Adrenal gland (tissue), 12 donors: ENCODE data around the gene KAT8. TPM values are rescaled to one million over a fixed set of nuclear protein-coding genes. Genes with fewer than 3 reads are reported as not detected.
A peak's percentile ranks its signal among the peaks of the same experiment; 100 is the strongest.

Source experiments
- DNase-seq, 7 donors: peaks; one replicate each; pipeline ENCODE4 v3.0.0-alpha.2; 2019 to 2020
- H3K27ac ChIP-seq, 5 donors: fragments of 200-600 bp; sonication (generic) in 4 of 5; 1 replicate in 3 of 5; 2 replicates in 2 of 5; pipeline versions ENCODE4 v1.5.1 to v1.8.0; 2016 to 2020; ENCODE audit warnings: mild to moderate bottlenecking in 1 of 5
- H3K27me3 ChIP-seq: fragments of 200-600 bp; 2 replicates; pipeline ENCODE4 v1.8.0; 2021
- H3K36me3 ChIP-seq, 2 donors: fragments of 200-600 bp; replicated peaks in 1 of 2; 1 replicate in 1 of 2; 2 replicates in 1 of 2; pipeline versions ENCODE4 v1.5.1 to v1.8.0; 2018 to 2022
- H3K4me1 ChIP-seq, 2 donors: fragments of 200-600 bp; replicated peaks in 1 of 2; 1 replicate in 1 of 2; 2 replicates in 1 of 2; pipeline versions ENCODE4 v1.5.1 to v1.8.0; 2018 to 2021
- H3K4me3 ChIP-seq, 4 donors: fragments of 200-600 bp; sonication (generic) in 3 of 4; one replicate each; pipeline ENCODE4 v1.5.1; 2016 to 2018
- H3K9me3 ChIP-seq, 3 donors: fragments of 200-600 bp; sonication (generic) in 1 of 3; replicated peaks in 1 of 3; 1 replicate in 2 of 3; 2 replicates in 1 of 3; pipeline versions ENCODE4 v1.5.1 to v1.8.0; 2016 to 2021
- POLR2A ChIP-seq, 2 donors: fragments of 450-650 bp; IDR thresholded peaks; one replicate each; pipeline ENCODE4 v1.6.1; 2017; ENCODE audit warnings: antibody characterized with exemption in 2 of 2, mild to moderate bottlenecking in 2 of 2, moderate library complexity in 1 of 2
- WGBS, 4 donors: extraction: QIAGEN DNeasy Blood & Tissue Kit in 2 of 4; methylation state at CpG; one replicate each; pipeline versions ENCODE4 v1.1.5 to v1.1.7; 2013 to 2017; 5-methylcytosine and 5-hydroxymethylcytosine counted together
- intact Hi-C, 2 donors: fragments of 100-400 bp; cut with DNase I; formaldehyde crosslinking; loops; one replicate each; pipeline versions ENCODE4 v1.14.1 to v1.15.0; 2022 to 2023
- polyA plus RNA-seq, 3 donors: library from polyadenylated mRNA; stranded (reverse); fragments of 200-250 nt in 2 of 3; fragments of 350-450 nt in 1 of 3; fragmentation: Illumina TruSeq in 1 of 3; extraction: RNeasy Lipid Tissue Mini Kit (QIAGEN cat#74804) in 1 of 3; gene quantifications; one replicate each; pipeline ENCODE4 v1.2.3, GENCODE V29; 2013 to 2014
- total RNA-seq, 9 donors: library from RNA; depleted of rRNA in 4 of 9; stranded (reverse); fragments of >200 nt in 4 of 9; fragments of 120-200 nt in 1 of 9; fragmentation: NEBNext Ultra II Directional in 1 of 9; extraction: Animal tissue kit (Norgen Biotek cat#: 25700) in 1 of 9; gene quantifications; one replicate each; pipeline versions ENCODE4 v1.1.0 to v1.2.4, GENCODE V29; 2013 to 2023
- TF ChIP-seq, protein P1 (sequence below), 6 experiments: fragments of 450-650 bp in 4 of 6; fragments of 200-600 bp in 2 of 6; sonication (generic) in 1 of 6; IDR thresholded peaks; 1 replicate in 5 of 6; 2 replicates in 1 of 6; pipeline versions ENCODE4 v1.5.1 to v1.8.0; 2016 to 2021; ENCODE audit warnings: antibody characterized with exemption in 6 of 6, mild to moderate bottlenecking in 2 of 6, moderate library complexity in 1 of 6
- donor health status: healthy with polysubstance abuse.
- donor health status: Bipolar disorder and iron deficiency.
- donor health status: DM: yes; HTN: yes; CAD: no.
- donor health status: DM: no; HTN: no; CAD: no.
- donor health status: DM: no; HTN: no; CAD: no.
- donor health status: DM: yes; HTN: yes; CAD: no.

KAT8 gene
- total and polyA plus RNA-seq, 12 donors: 45.0 to 148 (median 86.9) TPM

GRCh38 chr16:31080035-31080629, 37.3 kb upstream of the KAT8 start:
- WGBS, 4 donors: 93 to 99% (median 96%) methylated on average over 11 to 40 of the region's 40 CpGs
- Histone ChIP-seq H3K27ac (no peak overlapping the region), H3K36me3 (peaks cover 0 to 51% of the 10 kb centered on the region in 2 donors), H3K27me3 (no peaks in the 10 kb centered on the region), H3K4me1 (peaks cover 0 to 6% of the 10 kb centered on the region in 2 donors), H3K9me3 (no peaks in the 10 kb centered on the region), H3K4me3 (no peak overlapping the region)
- intact Hi-C loops: loop anchor here in 1 of 2 donors (10.0 kb wide), 1 partner anchor 65 kb away; no protein-coding TSS in a partner anchor
- peak in 2 of 7 donors; percentile 18 to 29 for DNase-seq
- TF ChIP-seq POLR2A (IDR thresholded peaks at IDR 0.05): no peak
- TF ChIP-seq, protein P1, sequence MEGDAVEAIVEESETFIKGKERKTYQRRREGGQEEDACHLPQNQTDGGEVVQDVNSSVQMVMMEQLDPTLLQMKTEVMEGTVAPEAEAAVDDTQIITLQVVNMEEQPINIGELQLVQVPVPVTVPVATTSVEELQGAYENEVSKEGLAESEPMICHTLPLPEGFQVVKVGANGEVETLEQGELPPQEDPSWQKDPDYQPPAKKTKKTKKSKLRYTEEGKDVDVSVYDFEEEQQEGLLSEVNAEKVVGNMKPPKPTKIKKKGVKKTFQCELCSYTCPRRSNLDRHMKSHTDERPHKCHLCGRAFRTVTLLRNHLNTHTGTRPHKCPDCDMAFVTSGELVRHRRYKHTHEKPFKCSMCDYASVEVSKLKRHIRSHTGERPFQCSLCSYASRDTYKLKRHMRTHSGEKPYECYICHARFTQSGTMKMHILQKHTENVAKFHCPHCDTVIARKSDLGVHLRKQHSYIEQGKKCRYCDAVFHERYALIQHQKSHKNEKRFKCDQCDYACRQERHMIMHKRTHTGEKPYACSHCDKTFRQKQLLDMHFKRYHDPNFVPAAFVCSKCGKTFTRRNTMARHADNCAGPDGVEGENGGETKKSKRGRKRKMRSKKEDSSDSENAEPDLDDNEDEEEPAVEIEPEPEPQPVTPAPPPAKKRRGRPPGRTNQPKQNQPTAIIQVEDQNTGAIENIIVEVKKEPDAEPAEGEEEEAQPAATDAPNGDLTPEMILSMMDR (IDR thresholded peaks at IDR 0.05): no peak

- Histone ChIP-seq H3K27ac (no peak overlapping the region), H3K27me3 (no peaks in the 10 kb centered on the region), H3K36me3 (peaks cover 0 to 51% of the 10 kb centered on the region in 2 donors), H3K4me1 (no peaks in the 10 kb centered on the region), H3K9me3 (no peaks in the 10 kb centered on the region), H3K4me3 (no peak overlapping the region)
- whole genome bisulfite sequencing, 4 donors: 87 to 95% (median 93%) methylated on average over 3 to 13 of the region's 13 CpGs
- DNase-seq: no peak
- TF ChIP-seq, protein P1 (IDR thresholded peaks at IDR 0.05): no peak
- no peak for TF ChIP-seq POLR2A (IDR thresholded peaks at IDR 0.05)
- intact Hi-C loops: loop anchor here in 1 of 2 donors (10.0 kb wide), 1 partner anchor 64 kb away; no protein-coding TSS in a partner anchor
Measured at GRCh38 chr16:31080756-31081419, 36.6 kb upstream of the KAT8 start.

DNA sequence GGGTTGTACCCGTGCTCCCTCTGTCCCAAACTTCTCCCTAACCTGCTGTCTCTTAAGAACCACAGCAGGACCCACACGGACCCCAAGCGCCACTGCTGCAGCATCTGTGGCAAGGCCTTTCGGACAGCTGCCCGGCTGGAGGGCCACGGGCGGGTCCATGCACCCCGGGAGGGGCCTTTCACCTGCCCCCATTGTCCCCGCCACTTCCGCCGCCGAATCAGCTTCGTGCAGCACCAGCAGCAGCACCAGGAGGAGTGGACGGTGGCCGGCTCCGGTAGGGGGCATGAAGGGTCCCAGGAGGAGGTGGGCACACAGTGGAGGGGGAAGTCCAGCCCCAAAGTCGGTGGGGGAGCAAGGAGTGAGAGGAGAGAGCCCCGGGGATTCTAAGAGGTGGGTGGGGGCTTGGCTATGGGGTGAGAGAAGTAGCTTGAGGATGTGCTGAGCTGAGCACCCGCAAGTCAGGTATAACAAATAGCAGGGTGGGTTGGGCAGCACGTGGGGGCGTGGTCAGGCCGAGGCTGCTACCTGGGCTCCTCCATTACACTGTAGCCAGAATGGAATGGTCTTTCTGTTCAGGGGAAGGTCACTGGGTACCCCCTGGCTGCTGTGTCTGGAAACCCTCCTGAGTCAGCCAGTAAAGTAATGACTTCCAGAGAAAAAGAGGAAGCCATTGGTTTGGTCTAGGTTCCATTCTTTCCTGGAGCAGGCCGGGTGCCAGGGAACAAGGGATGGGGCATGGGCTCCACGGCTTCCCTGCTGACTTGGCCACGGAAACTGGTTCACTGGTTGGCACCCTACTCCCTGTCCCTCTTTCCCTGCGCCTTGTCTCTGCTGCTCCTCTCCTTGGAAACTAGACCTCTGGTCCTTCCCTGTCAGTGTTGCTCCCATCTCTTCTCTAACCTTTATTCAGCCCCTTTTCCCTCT, 35.8 kb upstream of the KAT8 start:
- DNase-seq: peak in 2 of 7 donors; percentile 32 to 33
- Histone ChIP-seq H3K9me3 (no peaks in the 10 kb centered on the region), H3K4me1 (no peaks in the 10 kb centered on the region), H3K27me3 (no peaks in the 10 kb centered on the region), H3K27ac (no peak overlapping the region), H3K36me3 (peaks cover 0 to 46% of the 10 kb centered on the region in 2 donors), H3K4me3 (no peak overlapping the region)
- WGBS, 4 donors: 85 to 87% (median 85%) methylated on average over 17 to 26 of the region's 26 CpGs
- intact Hi-C loops: loop anchor here in 1 of 2 donors (10.0 kb wide), 1 partner anchor 63 kb away; no protein-coding TSS in a partner anchor
- TF ChIP-seq, protein P1 (IDR thresholded peaks at IDR 0.05): no peak
- no peak for TF ChIP-seq POLR2A (IDR thresholded peaks at IDR 0.05)
